WTC11 (cell line): Measurements from ENCODE around the gene COLEC12. TPM values are rescaled to one million over a fixed set of nuclear protein-coding genes. Genes with fewer than 3 reads are reported as not detected.
"Not testable (repeated sequence)": the region's sequence is repeated elsewhere in the genome, so short reads cannot be mapped to it uniquely, and the experiment has no call there.

Source experiments
- ATAC-seq: fragments of 200-7000 bp; cut with Tn5 transposase; 2 replicates; pipeline ENCODE4 v1.10.0; 2021; ENCODE audit warnings: mild to moderate bottlenecking, moderate library complexity
- CTCF ChIA-PET: fragments of 300-600 bp; sonication (Branson Sonifier 250); formaldehyde crosslinking; loops from one replicate; lab custom pipeline; 2021; ENCODE audit warnings: antibody characterized with exemption; lab: Charles Lee
- POLR2A ChIA-PET: fragments of 350-600 bp; sonication (Branson Sonifier 250); formaldehyde crosslinking; loops from one replicate; lab custom pipeline; 2021; ENCODE audit warnings: antibody characterized with exemption; lab: Charles Lee
- DNase-seq: peaks from one replicate; pipeline ENCODE4 v3.0.0; 2021; ENCODE audit warnings: low spot score
- H3K27ac Mint-ChIP-seq: 2 replicates; pipeline ENCODE4 v1.8.0; 2021; ENCODE audit warnings: mixed read lengths
- H3K27me3 Mint-ChIP-seq: 2 replicates; pipeline ENCODE4 v1.8.0; 2021; ENCODE audit warnings: low read depth, mild to moderate bottlenecking, moderate library complexity, mixed read lengths
- H3K36me3 Mint-ChIP-seq: 2 replicates; pipeline ENCODE4 v1.8.0; 2021; ENCODE audit warnings: mixed read lengths
- H3K4me1 Mint-ChIP-seq: 2 replicates; pipeline ENCODE4 v1.8.0; 2022; ENCODE audit warnings: mixed read lengths
- H3K4me3 Mint-ChIP-seq: 2 replicates; pipeline ENCODE4 v1.8.0; 2021; ENCODE audit warnings: mild to moderate bottlenecking, moderate library complexity, mixed read lengths
- H3K9me3 Mint-ChIP-seq: 2 replicates; pipeline ENCODE4 v1.8.0; 2021; ENCODE audit warnings: mixed read lengths
- ATF6 ChIP-seq: sonication (generic); formaldehyde crosslinking; IDR thresholded peaks from 2 replicates; pipeline ENCODE4 v1.8.1; 2023; ENCODE audit warnings: mild to moderate bottlenecking, missing genetic modification reagents
- CREM ChIP-seq: sonication (generic); formaldehyde crosslinking; IDR thresholded peaks from 2 replicates; pipeline ENCODE4 v1.8.1; 2022; ENCODE audit warnings: mild to moderate bottlenecking, missing genetic modification reagents, moderate library complexity
- GABPB1 ChIP-seq: sonication (generic); formaldehyde crosslinking; IDR thresholded peaks from 2 replicates; pipeline ENCODE4 v1.8.1; 2023; ENCODE audit warnings: mild to moderate bottlenecking, missing genetic modification reagents
- IRF2 ChIP-seq: sonication (generic); formaldehyde crosslinking; IDR thresholded peaks from 2 replicates; pipeline ENCODE4 v1.8.0; 2022; ENCODE audit warnings: low read depth, missing genetic modification reagents, borderline replicate concordance
- NFYB ChIP-seq: sonication (generic); formaldehyde crosslinking; conservative IDR thresholded peaks from 2 replicates; pipeline ENCODE4 v1.8.0; 2022; ENCODE audit warnings: low read depth, missing genetic modification reagents
- NR1H2 ChIP-seq: sonication (generic); formaldehyde crosslinking; IDR thresholded peaks from 2 replicates; pipeline ENCODE4 v1.9.0; 2021; ENCODE audit warnings: mild to moderate bottlenecking, moderate library complexity, missing genetic modification reagents
- NR2C2 ChIP-seq: sonication (generic); formaldehyde crosslinking; IDR thresholded peaks from 2 replicates; pipeline ENCODE4 v1.8.0; 2022; ENCODE audit warnings: mild to moderate bottlenecking, missing genetic modification reagents
- OVOL2 ChIP-seq: fragments of 250-450 bp; sonication (Bioruptor Pico); IDR thresholded peaks from 2 replicates; pipeline ENCODE4 v1.9.0; 2021; ENCODE audit warnings: mild to moderate bottlenecking, borderline replicate concordance
- RELA ChIP-seq: sonication (generic); formaldehyde crosslinking; IDR thresholded peaks from 2 replicates; pipeline ENCODE4 v1.8.1; 2022; ENCODE audit warnings: missing genetic modification reagents, mild to moderate bottlenecking, borderline replicate concordance
- SMAD3 ChIP-seq: sonication (generic); formaldehyde crosslinking; IDR thresholded peaks from 2 replicates; pipeline ENCODE4 v1.8.0; 2022; ENCODE audit warnings: missing genetic modification reagents, mild to moderate bottlenecking, borderline replicate concordance
- SMAD4 ChIP-seq: sonication (generic); formaldehyde crosslinking; IDR thresholded peaks from 2 replicates; pipeline ENCODE4 v1.8.0; 2022; ENCODE audit warnings: mild to moderate bottlenecking, missing genetic modification reagents
- STAT6 ChIP-seq: sonication (generic); formaldehyde crosslinking; conservative IDR thresholded peaks from 2 replicates; pipeline ENCODE4 v1.8.1; 2023; ENCODE audit warnings: mild to moderate bottlenecking, low read depth, missing genetic modification reagents, moderate library complexity
- TEAD4 ChIP-seq: sonication (generic); formaldehyde crosslinking; IDR thresholded peaks from 2 replicates; pipeline ENCODE4 v1.8.0; 2022; ENCODE audit warnings: mild to moderate bottlenecking, missing genetic modification reagents
- ZNF138 ChIP-seq: sonication (generic); formaldehyde crosslinking; conservative IDR thresholded peaks from 2 replicates; pipeline ENCODE4 v1.8.1; 2022; ENCODE audit warnings: mild to moderate bottlenecking, moderate library complexity, missing genetic modification reagents
- ZNF281 ChIP-seq: sonication (generic); formaldehyde crosslinking; IDR thresholded peaks from 2 replicates; pipeline ENCODE4 v1.8.0; 2023; ENCODE audit warnings: mild to moderate bottlenecking, missing genetic modification reagents
- ZNF317 ChIP-seq: sonication (generic); formaldehyde crosslinking; IDR thresholded peaks from 2 replicates; pipeline ENCODE4 v1.8.1; 2023; ENCODE audit warnings: low read depth, mild to moderate bottlenecking, moderate library complexity, missing genetic modification reagents, borderline replicate concordance
- ZNF671 ChIP-seq: fragments of 250-450 bp; sonication (Bioruptor Pico); IDR thresholded peaks from 2 replicates; pipeline ENCODE4 v1.8.0; 2021; ENCODE audit warnings: mild to moderate bottlenecking
- total RNA-seq: library from RNA; stranded (reverse); gene quantifications from 3 replicates; pipeline ENCODE4 v1.2.3, GENCODE V29; 2021

COLEC12 gene
- total RNA-seq, 1 experiment from 2014 or later, result 0.48 TPM

- no peak for DNase-seq
- TF ChIP-seq NR2C2 (CRISPR knock-in tag), result no peak
- no peak for TF ChIP-seq SMAD3 (CRISPR knock-in tag)
- no peak for TF ChIP-seq ZNF281 (CRISPR knock-in tag)
- no peak for TF ChIP-seq NR1H2 (CRISPR knock-in tag)
- peaks cover 23% of the 10 kb centered on the region for H3K36me3 Mint-ChIP-seq
- no peaks in the 10 kb centered on the region for H3K4me1 Mint-ChIP-seq
- ChIA-PET POLR2A (no interaction called here), CTCF (no interaction called here)
- peaks cover 3% of the 10 kb centered on the region; the same call in 1 of the 2 replicates for H3K27me3 Mint-ChIP-seq
- peaks cover 43% of the 10 kb centered on the region for H3K9me3 Mint-ChIP-seq
- ATAC-seq, result no peak
- H3K4me3 Mint-ChIP-seq, result no peak overlapping the region
- no peak overlapping the region for H3K27ac Mint-ChIP-seq
Observed at GRCh38 chr18:407626-408224, 92.8 kb downstream of the COLEC12 start.

- Mint-ChIP-seq H3K27me3 (peaks cover 3% of the 10 kb centered on the region; the same call in 1 of the 2 replicates), H3K4me3 (no peak overlapping the region), H3K36me3 (peaks cover 23% of the 10 kb centered on the region), H3K27ac (no peak overlapping the region), H3K9me3 (peaks cover 48% of the 10 kb centered on the region), H3K4me1 (no peaks in the 10 kb centered on the region)
- DNase-seq (no peak), ATAC-seq (no peak)
- TF ChIP-seq TEAD4 (CRISPR knock-in tag), result no peak
- TF ChIP-seq NFYB (CRISPR knock-in tag), result no peak
- CTCF ChIA-PET, result no interaction called here
- POLR2A ChIA-PET, result no interaction called here
Observed at GRCh38 chr18:407191-407590, 93.3 kb downstream of the COLEC12 start.

GRCh38 chr18:406677-407076 lies 93.8 kb downstream of the COLEC12 start:
- no peak for TF ChIP-seq SMAD4 (CRISPR knock-in tag)
- TF ChIP-seq STAT6, result no peak
- TF ChIP-seq CREM (CRISPR knock-in tag), result no peak
- TF ChIP-seq IRF2 (CRISPR knock-in tag), result no peak
- TF ChIP-seq, all 79 proteins: peak for 0
- Mint-ChIP-seq H3K4me1 (no peaks in the 10 kb centered on the region), H3K9me3 (peaks cover 47% of the 10 kb centered on the region), H3K27ac (no peak overlapping the region), H3K36me3 (peaks cover 23% of the 10 kb centered on the region), H3K4me3 (no peak overlapping the region), H3K27me3 (peaks cover 3% of the 10 kb centered on the region; the same call in 1 of the 2 replicates)
- POLR2A ChIA-PET, result no interaction called here
- no peak for ATAC-seq
- CTCF ChIA-PET, result no interaction called here
- no peak for DNase-seq

- DNase-seq, H3K27me3 Mint-ChIP-seq, H3K4me3 Mint-ChIP-seq, CTCF ChIA-PET, H3K4me1 Mint-ChIP-seq, H3K27ac Mint-ChIP-seq, ATAC-seq, POLR2A ChIA-PET: not testable (repeated sequence)
- H3K9me3 Mint-ChIP-seq, result peaks cover 49% of the 10 kb centered on the region
- peaks cover 23% of the 10 kb centered on the region for H3K36me3 Mint-ChIP-seq
Observed at GRCh38 chr18:405006-405405, 95.5 kb downstream of the COLEC12 start.

GRCh38 chr18:404061-404636 lies 96.4 kb downstream of the COLEC12 start:
- ChIA-PET CTCF (no interaction called here), POLR2A (no interaction called here)
- Mint-ChIP-seq H3K36me3 (peaks cover 23% of the 10 kb centered on the region), H3K27me3 (peaks cover 3% of the 10 kb centered on the region; the same call in 1 of the 2 replicates), H3K4me1 (no peaks in the 10 kb centered on the region), H3K4me3 (no peak overlapping the region), H3K27ac (no peak overlapping the region), H3K9me3 (peaks cover 49% of the 10 kb centered on the region)
- no peak for DNase-seq
- ATAC-seq, result no peak
- TF ChIP-seq ZNF671 (CRISPR knock-in tag) (no peak), GABPB1 (CRISPR knock-in tag) (no peak), ATF6 (CRISPR knock-in tag) (no peak), ZNF138 (CRISPR knock-in tag) (no peak), RELA (CRISPR knock-in tag) (no peak), OVOL2 (CRISPR knock-in tag) (no peak), ZNF317 (CRISPR knock-in tag) (no peak)
